ENCODE measurements around the gene BORCS8. TPM values are rescaled to one million over a fixed set of nuclear protein-coding genes. Genes with fewer than 3 reads are reported as not detected.

Gene BORCS8
- total and polyA plus RNA-seq, 2 of the 13 experiments (the other 11 are each of a cell fraction or from before 2014, with no cell fraction given) = 9.6 to 13.3 TPM

- TF ChIP-seq DZIP1 (CRISPR knock-in tag; IDR thresholded peaks at IDR 0.05) (no peak), RFX1 (IDR thresholded peaks at IDR 0.05) (no peak), CHCHD3 (CRISPR knock-in tag; IDR thresholded peaks at IDR 0.05) (no peak), ZFP41 (CRISPR knock-in tag; IDR thresholded peaks at IDR 0.05; ENCODE audit: borderline replicate concordance) (no peak), ATF2 (CRISPR knock-in tag; IDR thresholded peaks at IDR 0.05) (peak; percentile 50; the same call in 1 of the 2 replicates), ZNF414 (CRISPR knock-in tag; IDR thresholded peaks at IDR 0.05) (no peak), MYNN (CRISPR knock-in tag; IDR thresholded peaks at IDR 0.05; ENCODE audit: low read depth) (no peak), ZFYVE20 (CRISPR knock-in tag; IDR thresholded peaks at IDR 0.05; ENCODE audit: borderline replicate concordance, low read depth) (no peak), HBP1 (CRISPR knock-in tag; IDR thresholded peaks at IDR 0.05; ENCODE audit: low read depth) (peak; percentile 91), TBL1XR1 (IDR thresholded peaks at IDR 0.05; ENCODE audit: borderline replicate concordance, low read length, partially characterized antibody) (no peak), TRIM24 (CRISPR knock-in tag; IDR thresholded peaks at IDR 0.05) (no peak), ZSCAN20 (CRISPR knock-in tag; IDR thresholded peaks at IDR 0.05; ENCODE audit: borderline replicate concordance) (no peak), REXO4 (CRISPR knock-in tag; IDR thresholded peaks at IDR 0.05; ENCODE audit: borderline replicate concordance) (no peak), HNF4A (CRISPR knock-in tag; IDR thresholded peaks at IDR 0.05) (no peak), ZNF816 (CRISPR knock-in tag; IDR thresholded peaks at IDR 0.05; ENCODE audit: borderline replicate concordance) (no peak), ZNF335 (CRISPR knock-in tag; IDR thresholded peaks at IDR 0.05) (peak; percentile 51; the same call in 1 of the 2 replicates), ZNF660 (CRISPR knock-in tag; IDR thresholded peaks at IDR 0.05; ENCODE audit: borderline replicate concordance, low read depth) (no peak), KDM5A (IDR thresholded peaks at IDR 0.05; ENCODE audit: borderline replicate concordance, low read length) (no peak), STAG1 (CRISPR knock-in tag; IDR thresholded peaks at IDR 0.05) (0 out of 2 replicates have a peak, but pooled peaks have one; percentile 11), ZBTB4 (CRISPR knock-in tag; IDR thresholded peaks at IDR 0.05; ENCODE audit: borderline replicate concordance) (no peak), EED (CRISPR knock-in tag; IDR thresholded peaks at IDR 0.05) (no peak)
These were observed 22.9 kb upstream of the BORCS8 start (continued) for GRCh38 chr19:19214892-19215291.
